ENCODE measurements around the gene HMX3. TPM values are rescaled to one million over a fixed set of nuclear protein-coding genes. Genes with fewer than 3 reads are reported as not detected.

HMX3 gene
- not detected for total RNA-seq

GRCh38 chr10:123135415-123136141 is at the start of gene HMX3:
Gene HMX3 (plus strand): TSS chr10:123135970. CDS start chr10:123136051, 81 bp downstream.
- H3K27ac ChIP-seq, result no peak within 1 kb of the TSS
- ATAC-seq (no peak), DNase-seq (no peak)
- H3K36me3 ChIP-seq (replicated peaks in 1 of 2; ENCODE audit: insufficient read depth in 1 of 2, low read depth in 2 of 2), result no peaks in the 10 kb centered on the region
- no peak for TF ChIP-seq POLR2A (IDR thresholded peaks at IDR 0.05)
- TF ChIP-seq, protein P1, sequence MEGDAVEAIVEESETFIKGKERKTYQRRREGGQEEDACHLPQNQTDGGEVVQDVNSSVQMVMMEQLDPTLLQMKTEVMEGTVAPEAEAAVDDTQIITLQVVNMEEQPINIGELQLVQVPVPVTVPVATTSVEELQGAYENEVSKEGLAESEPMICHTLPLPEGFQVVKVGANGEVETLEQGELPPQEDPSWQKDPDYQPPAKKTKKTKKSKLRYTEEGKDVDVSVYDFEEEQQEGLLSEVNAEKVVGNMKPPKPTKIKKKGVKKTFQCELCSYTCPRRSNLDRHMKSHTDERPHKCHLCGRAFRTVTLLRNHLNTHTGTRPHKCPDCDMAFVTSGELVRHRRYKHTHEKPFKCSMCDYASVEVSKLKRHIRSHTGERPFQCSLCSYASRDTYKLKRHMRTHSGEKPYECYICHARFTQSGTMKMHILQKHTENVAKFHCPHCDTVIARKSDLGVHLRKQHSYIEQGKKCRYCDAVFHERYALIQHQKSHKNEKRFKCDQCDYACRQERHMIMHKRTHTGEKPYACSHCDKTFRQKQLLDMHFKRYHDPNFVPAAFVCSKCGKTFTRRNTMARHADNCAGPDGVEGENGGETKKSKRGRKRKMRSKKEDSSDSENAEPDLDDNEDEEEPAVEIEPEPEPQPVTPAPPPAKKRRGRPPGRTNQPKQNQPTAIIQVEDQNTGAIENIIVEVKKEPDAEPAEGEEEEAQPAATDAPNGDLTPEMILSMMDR (IDR thresholded peaks at IDR 0.05), result no peak
- WGBS, 2 donors, result 0 to 2% methylated on average over 8 to 59 of the region's 76 CpGs
- H3K4me3 ChIP-seq, result no peak within 1 kb of the TSS
- intact Hi-C loops (cut with DNase I), result no loop called here
- no peaks in the 10 kb centered on the region for H3K9me3 ChIP-seq
- peaks cover 70% of the 10 kb centered on the region for H3K4me1 ChIP-seq
- H3K27me3 ChIP-seq, result peaks cover 9 to 57% of the 10 kb centered on the region in 2 donors

DNA sequence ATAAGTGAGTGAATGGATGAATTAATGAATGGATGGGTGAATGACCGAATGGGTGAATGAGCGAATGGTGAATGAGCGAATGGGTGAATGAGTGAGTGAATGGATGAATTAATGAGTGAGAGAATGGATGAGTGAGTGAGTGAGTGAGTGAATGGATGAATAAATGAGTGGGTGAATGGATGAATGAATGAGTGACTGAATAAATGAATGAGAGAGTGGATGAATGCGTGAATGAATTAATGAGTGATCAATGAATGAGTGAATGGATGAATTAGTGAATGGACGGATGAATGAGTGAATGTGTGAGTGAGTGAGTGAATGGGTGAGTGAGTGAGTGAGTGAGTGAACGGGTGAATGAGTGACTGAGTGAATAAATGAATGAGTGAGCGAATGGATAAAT is 49.5 kb upstream of the HMX3 start:
- H3K27me3 ChIP-seq, result no peaks in the 10 kb centered on the region
- TF ChIP-seq POLR2A (IDR thresholded peaks at IDR 0.05), result no peak
- TF ChIP-seq, protein P1 (IDR thresholded peaks at IDR 0.05), result no peak
- no peaks in the 10 kb centered on the region for H3K36me3 ChIP-seq (replicated peaks in 1 of 2; ENCODE audit: insufficient read depth in 1 of 2, low read depth in 2 of 2)
- no peak overlapping the region for H3K4me3 ChIP-seq
- ATAC-seq (no peak), DNase-seq (no peak)
- intact Hi-C loops (cut with DNase I), result no loop called here
- H3K9me3 ChIP-seq, result no peaks in the 10 kb centered on the region
- H3K4me1 ChIP-seq, result no peaks in the 10 kb centered on the region
- WGBS, 2 donors, result 66% methylated on average over 7 of the region's 7 CpGs
- H3K27ac ChIP-seq, result no peak overlapping the region

- ATAC-seq, result no peak
- no peak overlapping the region for H3K27ac ChIP-seq
- H3K9me3 ChIP-seq, result no peaks in the 10 kb centered on the region
- no peak overlapping the region for H3K4me3 ChIP-seq
- no peaks in the 10 kb centered on the region for H3K36me3 ChIP-seq (replicated peaks in 1 of 2; ENCODE audit: insufficient read depth in 1 of 2, low read depth in 2 of 2)
- H3K4me1 ChIP-seq, result no peaks in the 10 kb centered on the region
- intact Hi-C loops (cut with DNase I), result no loop called here
- no peak for DNase-seq
- no peak for TF ChIP-seq POLR2A (IDR thresholded peaks at IDR 0.05)
- H3K27me3 ChIP-seq, result no peaks in the 10 kb centered on the region
- WGBS, 2 donors, result 77 to 85% methylated on average over 4 of the region's 4 CpGs
Measured at GRCh38 chr10:123087348-123087747, 48.4 kb upstream of the HMX3 start.

DNA sequence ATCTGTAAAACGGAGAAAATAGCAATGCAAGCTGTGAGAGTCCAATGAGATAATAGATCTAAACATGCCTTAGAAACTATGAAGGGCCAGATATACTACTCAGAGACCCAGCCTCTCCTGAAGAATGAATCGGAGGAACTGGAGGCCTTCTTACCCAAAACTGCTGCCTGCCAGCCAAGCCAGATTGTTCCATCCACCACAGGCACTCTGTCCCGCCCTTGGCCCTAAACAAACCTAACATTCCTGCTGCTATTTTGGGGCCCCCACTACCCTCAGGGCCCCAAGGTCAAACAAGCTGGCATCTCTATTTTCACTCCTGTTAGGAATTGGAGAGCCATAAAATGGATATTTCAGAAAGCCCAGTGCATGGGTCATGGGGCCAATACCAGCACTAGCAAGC is 48.0 kb upstream of the HMX3 start:
- Histone ChIP-seq H3K27ac (no peak overlapping the region), H3K27me3 (no peaks in the 10 kb centered on the region), H3K9me3 (no peaks in the 10 kb centered on the region), H3K36me3 (replicated peaks in 1 of 2; ENCODE audit: insufficient read depth in 1 of 2, low read depth in 2 of 2) (no peaks in the 10 kb centered on the region), H3K4me1 (no peaks in the 10 kb centered on the region), H3K4me3 (no peak overlapping the region)
- ATAC-seq, result no peak
- no peak for DNase-seq
- WGBS, 2 donors, result 51 to 58% methylated on average over 3 of the region's 3 CpGs
- intact Hi-C loops (cut with DNase I), result no loop called here
- no peak for TF ChIP-seq POLR2A (IDR thresholded peaks at IDR 0.05)
- TF ChIP-seq, protein P1 (IDR thresholded peaks at IDR 0.05), result no peak

DNA sequence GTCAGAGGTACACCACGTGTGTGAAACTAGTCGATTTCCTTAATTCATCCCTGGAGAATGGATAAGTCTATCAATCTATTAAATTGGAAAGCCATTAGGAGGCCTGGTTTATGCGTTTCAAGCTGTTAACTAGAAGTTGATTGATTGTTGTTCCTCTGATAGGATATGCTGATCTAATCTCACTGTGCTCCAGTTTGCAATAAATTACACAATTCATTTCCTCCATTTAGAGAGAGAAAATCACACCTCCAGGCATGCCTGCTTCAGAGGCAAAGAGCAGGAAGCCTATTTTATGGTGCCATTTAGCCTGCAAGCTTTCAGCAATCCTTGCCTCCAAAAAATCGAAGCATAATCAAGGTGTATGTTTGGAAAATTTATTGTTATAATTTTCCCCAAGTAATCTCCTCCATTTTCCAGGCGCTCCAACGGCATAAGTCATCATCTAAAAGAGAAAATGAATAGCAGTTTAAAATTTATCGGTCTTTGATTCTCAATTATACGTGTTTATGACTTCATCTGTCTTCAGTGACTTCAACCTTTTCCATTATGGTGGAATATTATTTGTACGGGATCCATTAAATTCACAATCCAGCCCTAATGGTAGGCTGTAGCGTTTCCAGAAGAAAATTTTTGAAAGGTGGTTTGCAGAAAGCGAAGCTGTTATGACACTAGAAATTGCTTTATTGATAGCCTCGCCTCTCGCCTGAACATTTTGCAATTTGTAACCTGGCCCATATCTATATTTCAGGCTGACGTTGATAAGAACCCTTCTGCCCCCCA is 42.9 kb upstream of the HMX3 start:
- no peak for DNase-seq
- Histone ChIP-seq H3K4me3 (no peak overlapping the region), H3K36me3 (replicated peaks in 1 of 2; ENCODE audit: insufficient read depth in 1 of 2, low read depth in 2 of 2) (no peaks in the 10 kb centered on the region), H3K27ac (no peak overlapping the region), H3K4me1 (no peaks in the 10 kb centered on the region), H3K27me3 (peaks cover 0 to 7% of the 10 kb centered on the region in 2 donors), H3K9me3 (no peaks in the 10 kb centered on the region)
- TF ChIP-seq POLR2A (IDR thresholded peaks at IDR 0.05), result no peak
- TF ChIP-seq, protein P1 (IDR thresholded peaks at IDR 0.05), result no peak
- intact Hi-C loops (cut with DNase I), result no loop called here
- ATAC-seq, result no peak
- 62 to 68% methylated on average over 14 of the region's 14 CpGs for WGBS, 2 donors
